ENCODE data around the gene BCKDHB.
"Not testable (repeated sequence)": the region's sequence is repeated elsewhere in the genome, so short reads cannot be mapped to it uniquely, and the experiment has no call there.

Gene BCKDHB

DNA sequence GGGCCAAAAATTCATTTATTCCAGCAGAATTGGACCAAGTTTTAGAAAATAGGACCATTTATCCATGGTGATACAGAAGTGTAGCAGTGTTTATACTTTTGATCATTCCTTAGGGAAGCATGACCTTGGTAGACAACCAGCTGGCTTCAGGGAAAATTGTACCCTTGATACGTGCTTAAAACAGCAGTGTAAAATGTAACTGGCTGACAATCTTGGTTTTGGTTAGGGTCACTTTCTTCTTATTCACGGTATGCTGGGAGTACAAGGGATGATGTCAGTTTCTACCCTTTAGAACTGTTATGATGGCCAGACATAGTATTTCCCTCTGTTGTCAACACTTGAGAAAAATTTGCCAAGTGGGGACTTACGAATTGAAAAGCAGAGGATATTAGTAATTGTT is 157.1 kb downstream of the BCKDHB start:
- DNase-seq = peak; percentile 7

DNA sequence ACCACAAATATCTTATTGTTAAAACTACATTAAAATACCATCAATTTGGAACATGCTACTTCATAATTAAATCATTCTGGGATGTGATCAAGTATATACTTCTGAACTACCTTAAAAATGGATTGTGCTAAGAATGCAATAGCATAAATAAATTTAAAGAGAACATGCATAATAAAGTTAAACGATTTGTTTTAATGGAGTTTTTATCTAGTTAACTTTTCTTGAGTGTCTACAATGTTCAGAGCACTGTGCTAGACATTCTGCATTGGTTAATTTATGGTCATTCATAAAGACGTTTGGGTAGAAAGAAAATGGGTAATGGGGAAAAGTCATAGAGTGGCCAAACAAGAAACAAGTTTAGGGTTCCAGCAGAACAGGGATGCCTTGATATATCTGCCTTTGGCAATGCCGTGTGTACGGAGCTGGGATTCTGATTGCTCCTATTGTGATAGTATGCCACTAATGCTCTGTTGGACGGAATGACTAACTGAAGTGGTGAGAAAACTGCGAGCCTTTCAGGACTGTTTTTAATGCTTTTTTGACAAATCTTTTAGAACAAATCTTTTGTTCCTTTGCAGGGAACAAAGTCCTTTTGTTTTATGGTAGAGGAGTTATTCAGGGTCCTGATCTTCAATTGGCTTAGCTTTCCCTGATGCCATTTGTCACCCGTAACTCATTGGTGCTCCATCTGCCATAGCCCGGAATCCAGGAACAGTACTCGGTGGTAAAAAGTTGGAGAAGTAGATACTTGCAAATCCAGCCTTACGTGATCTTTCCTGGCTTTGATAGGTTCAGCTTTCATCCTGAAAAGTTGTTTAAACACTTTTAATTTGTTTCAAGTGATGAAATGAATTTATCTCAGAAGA is 162.6 kb downstream of the BCKDHB start:
- DNase-seq = no peak

DNA sequence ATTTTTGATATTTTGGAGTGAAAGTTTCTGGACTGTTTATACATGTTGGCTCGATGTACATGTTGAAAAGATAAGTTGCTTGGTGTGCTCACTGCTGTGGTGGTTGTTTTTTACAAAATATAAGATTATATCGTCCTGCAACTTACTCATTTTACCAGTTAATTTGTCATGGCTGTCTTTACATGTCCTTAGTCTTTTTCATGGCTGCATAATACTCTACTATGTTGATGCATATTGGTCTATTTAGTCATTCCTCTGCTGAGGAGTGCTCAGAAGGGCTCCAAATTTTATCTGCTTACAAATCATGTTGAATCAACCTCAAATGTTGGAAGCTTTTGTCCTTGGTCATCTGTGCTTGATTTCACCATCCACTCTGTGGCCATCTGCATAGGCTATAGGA is 164.6 kb downstream of the BCKDHB start:
- DNase-seq = no peak

DNA sequence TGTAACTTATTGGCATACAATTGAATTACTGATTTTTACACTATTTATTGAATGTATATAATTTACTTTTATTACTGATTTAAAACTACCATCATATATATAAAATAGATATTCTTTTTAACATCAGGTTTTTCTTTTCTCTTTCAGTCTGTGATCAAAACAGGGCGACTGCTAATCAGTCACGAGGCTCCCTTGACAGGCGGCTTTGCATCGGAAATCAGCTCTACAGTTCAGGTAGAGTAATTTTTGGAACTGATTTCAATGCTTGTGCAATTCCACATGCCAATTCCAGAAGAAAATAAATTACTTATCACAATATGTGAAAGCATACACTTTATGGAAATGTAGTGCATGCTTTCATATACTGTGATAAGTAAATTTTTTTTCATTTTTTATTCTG is 166.5 kb downstream of the BCKDHB start:
- DNase-seq = no peak

DNA sequence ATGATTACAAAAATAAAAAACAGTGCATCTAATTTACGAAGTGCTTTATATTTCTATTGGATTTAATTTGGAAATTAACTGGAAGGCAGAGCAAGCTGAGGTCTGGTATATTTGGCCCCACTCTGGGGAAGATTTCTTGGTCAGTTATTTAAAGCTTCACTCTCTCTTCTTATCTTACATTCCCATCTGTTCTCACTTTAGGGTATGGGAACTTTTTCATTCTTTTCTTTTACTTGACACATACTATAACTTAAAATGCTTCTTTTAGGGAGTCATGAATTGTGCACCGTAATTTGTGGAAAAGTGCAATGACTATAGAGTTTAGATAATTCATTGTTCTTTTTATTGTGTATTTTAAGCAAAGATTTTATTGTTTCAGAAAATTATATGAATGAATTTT is 170.4 kb downstream of the BCKDHB start:
- DNase-seq = peak; percentile 36

DNA sequence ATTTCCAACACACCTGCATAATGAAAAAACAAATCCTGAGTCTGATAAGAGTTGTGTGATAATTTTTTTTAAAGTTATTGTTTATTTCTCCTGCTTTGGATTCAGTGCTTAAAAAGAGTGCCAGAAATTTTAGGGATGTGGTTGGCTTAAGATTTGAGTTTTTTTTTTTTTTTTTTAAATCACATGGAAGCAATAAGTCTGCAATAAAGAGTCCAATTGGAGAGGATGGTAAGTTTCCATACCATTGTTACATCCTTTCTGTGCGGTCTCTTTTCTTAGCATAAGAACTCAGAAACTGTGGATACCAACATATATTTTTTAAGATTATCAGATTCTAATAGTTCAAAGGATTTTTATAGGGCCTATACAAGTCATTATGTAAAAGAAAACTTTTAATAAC is 171.0 kb downstream of the BCKDHB start:
- DNase-seq = no peak

DNA sequence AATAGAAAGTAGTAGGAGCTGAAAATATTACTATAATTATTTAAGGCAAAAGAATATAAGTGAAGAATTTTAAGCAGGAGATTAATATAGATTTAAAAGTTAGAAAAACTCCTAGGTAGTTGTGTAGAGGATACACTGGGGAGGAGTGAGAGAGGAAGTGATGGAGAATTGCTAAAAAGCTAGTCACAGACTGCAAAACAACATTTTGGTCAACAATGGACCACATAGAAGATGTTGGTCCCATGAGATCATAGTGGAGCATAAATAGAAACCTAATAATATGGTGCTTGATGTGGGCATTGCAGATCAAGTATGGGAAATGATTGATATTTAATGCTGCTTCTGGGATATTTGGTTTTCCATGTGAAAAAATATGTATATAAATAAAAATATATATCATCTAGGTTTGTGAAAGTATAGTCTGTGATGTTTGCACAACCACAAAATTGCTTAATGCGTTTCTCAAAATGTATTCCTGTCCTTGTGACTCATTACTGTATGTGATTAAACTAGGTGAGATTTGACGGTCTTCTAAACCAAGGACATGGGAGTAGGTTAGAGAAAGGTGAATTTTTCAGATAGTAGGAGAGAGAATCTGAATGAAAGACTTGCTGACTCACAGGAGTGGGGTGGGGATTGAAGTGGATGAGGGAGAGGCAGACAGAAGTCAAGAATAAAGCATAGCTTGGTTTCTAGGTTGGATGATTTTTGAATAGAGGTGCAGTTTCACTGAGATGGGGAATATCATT is 174.0 kb downstream of the BCKDHB start:
- DNase-seq = peak; percentile 54

DNA sequence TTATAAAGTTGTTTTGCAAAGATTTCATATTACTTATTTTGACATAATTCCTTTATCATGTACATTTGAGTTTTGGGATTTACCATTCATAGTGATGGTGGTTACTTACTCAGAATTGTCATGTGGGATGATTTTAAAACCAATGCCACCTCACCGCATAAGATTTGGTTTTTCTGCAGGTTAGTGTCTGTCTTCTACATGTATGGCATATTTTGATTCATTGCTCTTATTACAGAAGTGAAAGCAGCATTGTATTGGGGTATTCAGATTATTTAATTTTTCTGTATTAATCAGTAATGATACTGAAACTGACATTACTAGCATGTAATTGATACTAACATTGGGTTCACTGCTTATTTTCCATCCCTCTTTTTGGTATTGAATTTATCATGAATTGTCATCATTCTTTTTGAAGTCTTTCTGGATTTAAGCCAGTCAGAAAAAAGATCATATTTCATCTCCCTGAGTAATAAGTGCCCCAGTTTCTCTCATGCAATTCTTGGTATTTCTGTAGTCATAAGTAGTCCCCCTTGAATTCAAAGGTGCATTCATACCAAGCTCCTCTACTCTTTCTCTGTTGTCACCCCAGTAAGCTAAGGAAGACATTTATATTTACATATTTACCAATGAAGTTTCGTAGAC is 176.6 kb downstream of the BCKDHB start:
- peak; percentile 38 for DNase-seq

DNA sequence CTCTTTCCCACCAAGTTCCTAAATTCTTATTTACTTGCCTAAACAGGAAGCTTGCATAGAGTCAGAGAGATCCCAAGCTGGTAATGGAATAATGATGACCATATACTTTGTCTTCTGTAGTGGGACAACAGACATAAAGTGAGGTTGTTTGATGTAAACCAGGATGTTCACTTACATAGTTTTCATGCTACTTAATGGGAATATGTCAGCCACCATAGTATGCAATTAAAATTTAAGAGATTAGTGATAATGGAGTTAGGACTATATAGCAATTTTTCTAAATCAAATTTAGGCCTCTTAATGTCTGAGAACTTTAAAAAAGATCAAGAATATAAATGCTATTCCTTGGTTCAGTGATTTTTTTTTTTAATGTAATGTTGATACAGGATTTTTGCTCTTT is 180.6 kb downstream of the BCKDHB start:
- DNase-seq = no peak

DNA sequence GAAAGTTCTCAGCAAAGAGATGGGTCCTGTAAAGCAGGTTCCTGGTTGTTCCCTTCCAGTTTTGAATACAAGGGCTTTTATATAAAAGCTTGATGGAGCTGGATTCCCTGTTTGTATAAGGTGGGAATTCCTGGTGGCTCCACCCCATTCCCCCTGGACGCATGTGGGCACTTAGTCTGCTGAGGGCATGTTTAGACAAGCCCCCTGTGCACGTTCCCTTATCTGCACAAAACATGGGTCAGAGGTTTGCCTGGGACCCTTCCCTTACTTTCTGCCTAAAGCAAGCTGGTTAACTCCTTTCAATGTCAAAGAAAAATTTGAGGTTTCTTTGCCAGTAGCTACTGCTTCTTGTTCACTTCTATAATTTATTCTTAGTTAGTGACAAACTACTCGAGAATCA is 181.1 kb downstream of the BCKDHB start:
- DNase-seq = no peak

DNA sequence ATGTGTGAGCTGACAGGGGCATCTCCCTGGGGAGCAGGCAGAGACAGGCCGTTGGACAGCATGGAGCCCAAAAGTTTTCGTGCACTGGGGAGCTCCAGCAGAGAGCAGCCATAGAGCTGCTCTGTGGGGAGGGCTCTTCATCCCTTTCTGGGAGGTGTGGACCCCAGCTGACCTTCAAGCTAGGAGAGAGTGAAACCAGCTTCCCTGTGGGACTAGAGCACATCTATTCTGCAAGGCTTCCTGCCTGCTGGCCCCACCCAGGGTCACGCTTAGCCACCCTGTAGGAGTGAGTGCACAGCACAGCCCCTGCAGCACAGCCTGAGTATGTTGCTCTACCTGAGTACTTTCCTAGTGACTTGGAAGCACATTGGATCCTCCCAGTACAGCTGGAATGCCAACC is 183.3 kb downstream of the BCKDHB start:
- no peak for DNase-seq

DNA sequence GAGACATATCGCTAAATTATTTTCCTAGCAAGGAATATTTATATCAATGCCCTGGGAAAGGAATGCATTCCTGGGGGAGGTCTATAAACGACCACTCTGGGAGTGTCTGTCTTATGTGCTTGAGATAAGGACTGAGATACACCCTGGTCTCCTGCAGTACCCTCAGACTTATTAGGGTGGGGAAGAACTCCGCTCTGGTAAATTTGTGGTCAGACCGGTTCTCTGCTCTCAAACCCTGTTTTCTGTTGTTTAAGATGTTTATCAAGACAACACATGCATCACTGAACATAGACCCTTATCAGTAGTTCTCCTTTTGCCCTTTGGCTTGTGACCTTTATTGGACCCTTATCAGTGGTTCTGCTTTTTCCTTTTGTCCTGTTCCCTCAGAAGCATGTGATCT is 188.1 kb downstream of the BCKDHB start:
- DNase-seq = not testable (repeated sequence)

DNA sequence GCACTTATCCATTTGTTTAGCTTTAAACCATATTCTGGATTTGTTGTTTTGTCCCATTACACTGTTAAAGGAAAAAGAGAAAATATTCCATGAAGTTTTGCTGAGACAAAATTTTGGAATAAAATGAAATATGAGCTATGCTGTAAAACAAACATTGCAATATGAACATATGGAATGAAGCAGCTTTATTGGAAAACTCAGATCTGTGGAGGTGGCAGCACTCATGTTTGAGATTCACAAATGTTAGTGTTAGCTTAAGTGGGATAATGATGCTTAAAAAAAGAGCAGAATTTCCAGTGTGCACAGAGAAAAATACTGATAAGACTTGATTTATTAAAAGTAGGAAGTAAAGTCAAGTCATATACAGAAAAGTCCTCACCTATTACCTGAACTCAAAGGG is 196.2 kb downstream of the BCKDHB start:
- no peak for DNase-seq

DNA sequence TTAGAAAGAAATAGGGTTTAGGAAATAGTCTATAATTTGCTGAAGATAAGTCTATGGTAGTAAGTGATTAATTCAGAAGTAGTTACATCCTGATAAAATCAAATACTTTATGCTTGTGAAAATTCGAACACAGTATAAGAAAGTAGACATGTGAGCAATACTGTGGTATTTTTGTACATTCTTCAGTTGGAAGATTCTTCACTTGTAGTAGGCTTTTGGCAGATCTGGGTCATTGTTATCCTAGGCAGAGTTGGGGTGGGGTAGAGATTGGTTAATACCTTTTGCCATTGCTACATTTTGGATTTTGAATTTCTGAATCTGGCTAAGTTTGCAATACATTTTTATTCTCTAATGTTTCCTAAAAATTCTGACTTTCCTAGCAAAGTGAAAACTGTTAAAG is 197.5 kb downstream of the BCKDHB start:
- no peak for DNase-seq

DNA sequence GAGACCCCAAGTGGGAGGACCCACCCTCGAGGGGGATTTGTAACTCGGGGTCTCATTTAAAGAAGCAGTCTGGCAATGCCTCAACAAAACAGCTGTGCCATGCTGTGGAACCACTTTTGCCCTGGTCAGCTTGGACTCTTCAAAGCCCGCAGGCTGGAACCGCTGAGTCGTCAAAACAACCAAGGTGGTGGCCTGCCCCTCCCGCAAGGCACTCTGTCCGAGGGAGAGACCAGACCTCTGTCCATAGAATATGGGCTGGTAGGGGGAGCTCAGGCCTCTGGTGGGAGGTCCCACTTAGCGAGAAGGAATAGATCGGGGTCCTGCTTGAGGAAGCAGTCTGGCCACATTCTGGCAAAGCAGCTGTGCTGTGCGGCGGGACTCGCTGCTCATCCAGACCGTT is 208.1 kb downstream of the BCKDHB start:
- no peak for DNase-seq

DNA sequence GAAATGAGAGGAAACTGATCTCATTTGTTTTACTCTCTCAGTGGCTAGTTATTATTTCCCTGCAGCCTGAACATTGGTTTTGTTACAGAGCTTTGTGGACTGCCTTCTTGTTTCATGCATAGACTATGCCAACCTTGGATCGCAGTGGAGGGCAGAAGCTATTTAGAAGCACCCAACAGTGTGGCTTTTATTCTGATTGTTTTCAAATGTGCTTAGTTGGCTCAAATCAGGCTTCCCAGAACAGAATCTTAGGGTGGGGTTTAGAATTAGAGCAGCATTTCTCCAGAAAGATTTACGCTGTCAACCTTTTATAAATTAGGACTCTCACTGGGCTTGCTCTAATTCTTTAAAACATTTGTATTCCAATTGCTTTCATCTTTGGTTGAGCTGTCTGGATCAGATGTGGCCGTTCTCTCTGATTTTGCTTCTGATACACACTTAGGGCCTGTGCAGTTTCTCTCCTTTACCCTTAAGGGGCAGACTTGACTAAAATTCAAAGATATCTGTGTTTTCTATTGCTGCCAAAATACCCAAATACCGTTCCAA is 210.3 kb downstream of the BCKDHB start:
- DNase-seq = no peak

DNA sequence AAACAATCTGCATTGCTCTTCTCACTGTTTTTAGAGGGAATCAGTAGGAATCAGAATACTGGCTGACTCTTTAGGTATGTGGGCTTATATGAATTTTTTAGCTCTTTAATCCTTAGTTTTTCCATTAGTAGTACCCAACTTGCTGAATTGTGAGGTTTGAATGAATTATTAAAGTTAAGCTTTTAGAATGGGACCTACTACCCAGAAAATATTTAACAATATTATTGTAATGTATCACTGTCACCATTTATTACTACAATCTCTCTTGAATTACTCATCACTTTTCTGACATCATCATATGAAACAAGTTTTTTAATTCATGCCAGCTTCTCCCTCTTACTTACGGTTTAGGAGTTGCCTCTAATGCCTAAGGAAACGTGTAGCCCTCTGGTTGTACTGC is 212.7 kb downstream of the BCKDHB start:
- peak; percentile 82 for DNase-seq

DNA sequence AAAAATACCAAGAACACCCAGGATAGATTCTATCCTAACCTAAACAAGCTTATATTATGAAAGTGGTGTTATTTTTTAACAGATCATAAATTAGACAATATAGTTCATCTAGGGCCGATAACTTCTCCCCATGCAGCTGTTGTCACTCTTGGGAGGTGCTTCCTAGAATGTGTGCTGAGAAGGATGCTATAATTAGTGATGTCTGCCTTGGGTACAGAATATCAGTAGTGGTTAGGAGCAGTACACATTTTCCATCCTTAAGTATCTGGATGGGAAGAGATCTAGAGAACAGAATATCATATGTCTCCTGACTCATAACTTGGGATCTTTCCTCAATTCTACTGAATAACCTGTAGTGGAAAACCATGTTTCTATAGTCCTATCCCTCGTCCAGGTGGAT is 214.5 kb downstream of the BCKDHB start:
- DNase-seq = no peak

DNA sequence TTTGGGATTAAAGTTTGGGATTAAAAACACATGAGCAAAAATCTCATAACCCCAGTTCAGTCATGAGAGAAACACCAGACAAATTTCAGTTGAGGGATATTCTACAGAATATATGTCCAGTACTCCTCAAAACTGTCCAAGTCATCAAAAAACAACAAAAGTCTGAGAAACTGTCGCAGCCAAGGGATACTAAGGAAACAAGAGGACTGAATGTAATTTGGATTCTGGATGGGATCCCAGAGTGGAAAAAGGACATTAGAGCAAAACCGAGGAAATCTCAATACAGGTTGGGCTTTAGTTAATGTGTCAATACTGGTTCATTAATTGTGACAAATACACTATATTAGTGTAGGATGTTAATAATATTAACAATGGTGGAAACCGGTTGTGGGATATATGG is 219.3 kb downstream of the BCKDHB start:
- no peak for DNase-seq

DNA sequence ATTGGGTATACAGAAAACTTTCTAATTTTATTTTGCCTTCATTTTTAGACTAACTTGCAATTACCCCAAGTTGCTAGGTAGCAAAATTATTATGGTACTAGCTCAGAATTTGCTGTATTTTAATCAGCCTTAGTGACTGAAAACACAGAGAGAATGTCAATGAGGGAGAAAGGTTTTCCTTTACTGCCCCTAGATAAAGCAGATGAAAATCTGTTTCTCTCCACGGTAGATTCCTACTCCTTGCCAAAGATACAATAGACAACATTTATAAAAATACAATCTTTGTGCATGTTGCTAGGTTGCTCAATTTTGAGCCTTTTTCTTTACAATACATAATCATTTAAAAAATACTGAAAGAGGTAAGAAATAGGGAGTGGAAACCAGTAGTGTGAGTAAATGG is 222.2 kb downstream of the BCKDHB start:
- DNase-seq = no peak

DNA sequence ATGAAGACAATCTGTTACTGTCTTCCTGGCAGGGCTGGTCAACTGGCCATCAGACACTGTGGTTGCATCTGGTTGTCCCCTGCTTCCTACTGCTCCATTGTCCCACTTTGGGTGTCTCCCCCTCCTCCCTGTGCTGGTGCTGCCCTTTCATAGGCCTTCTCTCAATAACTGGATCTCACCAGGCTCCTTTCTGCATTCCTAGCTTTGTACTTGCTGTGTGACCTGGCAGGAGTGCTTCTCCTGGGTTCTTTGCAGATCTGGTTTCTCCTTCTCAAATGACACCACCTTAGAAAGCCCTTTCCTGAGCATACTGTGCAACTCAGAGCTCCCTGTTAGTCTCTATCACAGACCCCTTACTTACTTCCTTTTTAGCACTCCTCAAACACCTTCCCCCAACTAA is 223.0 kb downstream of the BCKDHB start:
- no peak for DNase-seq

DNA sequence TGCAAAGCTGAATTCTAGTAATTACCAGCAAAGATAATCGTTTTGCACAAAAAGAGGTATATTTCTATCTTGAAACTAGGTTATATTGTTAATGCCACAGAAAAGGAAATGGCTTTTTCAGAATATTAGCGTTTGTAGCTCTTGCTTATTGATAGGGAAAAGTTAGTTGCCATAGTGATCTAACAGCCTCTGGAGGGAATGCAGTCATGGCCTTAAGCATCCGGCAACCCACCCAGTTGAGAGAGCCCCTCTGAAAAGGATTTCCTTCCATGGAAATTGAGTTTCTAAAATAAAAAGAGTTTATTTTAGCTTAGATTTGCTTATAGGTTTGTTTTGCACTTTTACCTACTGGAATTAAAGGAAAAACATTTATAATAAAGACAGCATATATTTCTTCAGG is 224.5 kb downstream of the BCKDHB start:
- no peak for DNase-seq

DNA sequence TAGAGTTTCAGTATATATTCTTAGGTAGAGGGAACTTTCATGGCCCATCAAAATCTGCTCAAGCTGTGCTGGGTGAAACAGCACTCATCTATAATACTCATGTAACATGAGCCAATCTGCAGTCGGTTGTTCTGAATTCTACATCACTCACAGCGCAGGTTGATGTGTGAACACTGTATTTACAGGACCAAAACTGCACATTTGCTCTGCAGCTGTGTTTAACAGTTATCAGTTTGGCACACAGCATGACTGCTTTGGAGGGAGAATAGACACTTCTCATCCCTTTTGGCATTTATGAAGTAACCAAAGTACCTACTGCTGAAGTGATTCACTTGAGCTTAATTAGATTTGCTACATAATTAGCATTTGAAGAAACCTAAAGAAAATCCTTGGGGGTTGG is 225.1 kb downstream of the BCKDHB start:
- DNase-seq = no peak
